ENCODE results near the gene CUL7. TPM values are rescaled to one million over a fixed set of nuclear protein-coding genes. Genes with fewer than 3 reads are reported as not detected.

CUL7 gene
- total and polyA plus RNA-seq, 2 of the 8 experiments (the other 6 are each of a cell fraction or from before 2014, with no cell fraction given) = 10.8 to 15.0 TPM

DNA sequence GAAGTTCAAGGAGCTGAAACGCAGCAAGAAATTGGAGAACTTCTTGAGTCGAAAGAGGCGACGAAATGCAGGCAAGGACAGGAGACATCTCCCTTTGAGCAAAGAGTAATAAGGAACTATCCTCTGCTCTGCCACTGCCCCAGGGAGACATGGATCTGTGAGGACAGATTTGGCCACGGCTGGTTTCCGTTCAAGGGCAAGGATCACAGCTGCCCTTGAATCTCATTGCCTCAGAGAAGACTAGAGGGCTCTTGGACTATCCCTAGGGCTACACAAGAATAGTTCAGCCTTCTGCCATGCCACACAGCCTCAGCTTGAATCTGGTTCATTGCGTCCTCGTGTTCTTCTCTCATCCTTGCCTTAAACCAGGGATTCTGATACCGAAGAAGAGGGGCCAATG, 24.5 kb downstream of the CUL7 start:
- no peaks in the 10 kb centered on the region for H3K9me3 ChIP-seq (ENCODE audit: insufficient read depth in 2 of 2, low read depth in 1 of 2, low read length in 1 of 2)
- no peak overlapping the region for H4K8ac ChIP-seq (ENCODE audit: extremely low read depth, insufficient read depth, low read length)
- H3K56ac ChIP-seq (replicated peaks; ENCODE audit: insufficient read length, low read depth, low read length) = no peak overlapping the region
- WGBS, 2 experiments (ENCODE audit: extremely low coverage in 1 of 2, insufficient coverage in 1 of 2, insufficient read length in 1 of 2, insufficient replicate concordance in 2 of 2, low coverage in 1 of 2, low lambda C conversion rate in 2 of 2, missing lambda C conversion rate in 1 of 2) = 93% methylated on average over 9 of the region's 9 CpGs; no CpG with 5 or more reads in 1 of the 2 experiments
- H4K20me1 ChIP-seq (replicated peaks in 1 of 2; ENCODE audit: control insufficient read depth in 1 of 2, insufficient read depth in 2 of 2, low read length in 2 of 2) = peaks cover 0 to 6% of the 10 kb centered on the region in 2 experiments
- no peak for TF ChIP-seq RFX5 (IDR thresholded peaks at IDR 0.05; ENCODE audit: borderline replicate concordance, low read depth, low read length)
- TF ChIP-seq, protein P1, sequence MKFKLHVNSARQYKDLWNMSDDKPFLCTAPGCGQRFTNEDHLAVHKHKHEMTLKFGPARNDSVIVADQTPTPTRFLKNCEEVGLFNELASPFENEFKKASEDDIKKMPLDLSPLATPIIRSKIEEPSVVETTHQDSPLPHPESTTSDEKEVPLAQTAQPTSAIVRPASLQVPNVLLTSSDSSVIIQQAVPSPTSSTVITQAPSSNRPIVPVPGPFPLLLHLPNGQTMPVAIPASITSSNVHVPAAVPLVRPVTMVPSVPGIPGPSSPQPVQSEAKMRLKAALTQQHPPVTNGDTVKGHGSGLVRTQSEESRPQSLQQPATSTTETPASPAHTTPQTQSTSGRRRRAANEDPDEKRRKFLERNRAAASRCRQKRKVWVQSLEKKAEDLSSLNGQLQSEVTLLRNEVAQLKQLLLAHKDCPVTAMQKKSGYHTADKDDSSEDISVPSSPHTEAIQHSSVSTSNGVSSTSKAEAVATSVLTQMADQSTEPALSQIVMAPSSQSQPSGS (IDR thresholded peaks at IDR 0.05; ENCODE audit: low read length) = no peak
- no peak for TF ChIP-seq SIX5 (IDR thresholded peaks at IDR 0.05; ENCODE audit: low read depth, low read length)
- no peak for TF ChIP-seq PHF8 (conservative IDR thresholded peaks at IDR 0.05; ENCODE audit: low read depth, low read length)
- TF ChIP-seq CHD1 (IDR thresholded peaks at IDR 0.05; ENCODE audit: low read depth, low read length) = no peak
- no peak for TF ChIP-seq BRCA1 (IDR thresholded peaks at IDR 0.05; ENCODE audit: low read depth, low read length)
- H2AFZ ChIP-seq (ENCODE audit: low read length) = no peak overlapping the region
- H3K9ac ChIP-seq (replicated peaks in 1 of 4; ENCODE audit: extremely low read depth in 1 of 4, low read depth in 3 of 4, low read length in 3 of 4) = no peak overlapping the region
- H3K4me3 ChIP-seq (ENCODE audit: extremely low read depth in 1 of 4, insufficient read depth in 2 of 4, low read depth in 3 of 4, low read length in 4 of 4) = no peak overlapping the region
- H3K23me2 ChIP-seq (ENCODE audit: low read depth, low read length) = peaks cover 2% of the 10 kb centered on the region; the same call in 1 of the 2 replicates
- H3K4ac ChIP-seq (replicated peaks; ENCODE audit: insufficient read length, low read depth, low read length) = no peak overlapping the region
- no peak overlapping the region for H4K5ac ChIP-seq (ENCODE audit: insufficient read length, low read depth, low read length)
- DNase-seq (ENCODE audit: low read depth in 1 of 2, low spot score in 2 of 2) = no peak
- no peak for FAIRE-seq
- peaks cover 4% of the 10 kb centered on the region; the same call in 1 of the 2 replicates for H3K79me1 ChIP-seq (ENCODE audit: low read depth, low read length)
- no peaks in the 10 kb centered on the region for H3K27me3 ChIP-seq (replicated peaks in 1 of 4; ENCODE audit: control insufficient read depth in 3 of 4, extremely low read depth in 1 of 4, insufficient read depth in 3 of 4, low read length in 3 of 4)
- H3K23ac ChIP-seq (ENCODE audit: insufficient read length) = no peak overlapping the region
- H3K18ac ChIP-seq (ENCODE audit: extremely low read depth, low read length) = no peak overlapping the region
- ChIA-PET CTCF (ENCODE audit: partially characterized antibody) (interaction anchor here (0.7 to 1.7 kb wide), 2 partner anchors 77 to 115 kb away, joined by 3 to 8 read pairs; no protein-coding TSS in a partner anchor), POLR2A (ENCODE audit: partially characterized antibody) (interaction anchor here (1.0 to 29.7 kb wide), 4 partner anchors 6 to 66 kb away, joined by 3 to 584 read pairs (median 294); partner anchors contain the start of genes CUL7, KLHDC3, MEA1 and RRP36)
- H2BK20ac ChIP-seq (ENCODE audit: low read length) = no peak overlapping the region
- no peak overlapping the region for H3K27ac ChIP-seq (ENCODE audit: low read depth, low read length)
- no peak overlapping the region for H4K91ac ChIP-seq (replicated peaks; ENCODE audit: insufficient read length, low read length)
- H3K14ac ChIP-seq (ENCODE audit: insufficient read length) = no peak overlapping the region
- peaks cover 0 to 9% of the 10 kb centered on the region in 2 experiments; a peak in 2 of 4 replicates for H3K79me2 ChIP-seq (ENCODE audit: control insufficient read depth in 1 of 2, insufficient read depth in 2 of 2, low read length in 2 of 2)
- H3K36me3 ChIP-seq (ENCODE audit: control insufficient read depth in 2 of 4, insufficient read depth in 4 of 4, low read length in 3 of 4) = peaks cover 40 to 84% (median 57%) of the 10 kb centered on the region in 4 experiments
- H2AK5ac ChIP-seq (ENCODE audit: low read depth, low read length) = no peak overlapping the region
- H2BK15ac ChIP-seq (ENCODE audit: low read length) = no peak overlapping the region
- no peak overlapping the region for H2BK5ac ChIP-seq (ENCODE audit: low read depth, low read length)
- no peaks in the 10 kb centered on the region for H3K4me1 ChIP-seq (replicated peaks in 1 of 4; ENCODE audit: control insufficient read depth in 3 of 4, insufficient read depth in 4 of 4, low read length in 3 of 4)
- no peak overlapping the region for H2BK12ac ChIP-seq (ENCODE audit: low read depth, low read length)
- H2BK120ac ChIP-seq (replicated peaks; ENCODE audit: low read depth, low read length) = no peak overlapping the region
- H3K4me2 ChIP-seq (ENCODE audit: insufficient read depth in 1 of 2, low read depth in 2 of 2, low read length in 2 of 2) = no peak overlapping the region
